Panc1 (cell line): Measurements from ENCODE around the gene SLC24A4. TPM values are rescaled to one million over a fixed set of nuclear protein-coding genes. Genes with fewer than 3 reads are reported as not detected.
A peak's percentile ranks its signal among the peaks of the same experiment; 100 is the strongest.

Experiments used
- ATAC-seq: fragments of 200-7000 bp; cut with Tn5 transposase; 2 replicates; pipeline ENCODE4 v1.9.1; 2020; ENCODE audit warnings: mild to moderate bottlenecking, moderate library complexity
- BruUV-seq: library from RNA; stranded (reverse); fragments of 400-500 nt; replicated peaks from 2 replicates; lab custom pipeline; 2021; lab: Mats Ljungman, UMichigan
- CTCF ChIA-PET: fragments of 300-600 bp; sonication (Branson Sonifier 250); formaldehyde crosslinking; loops from one replicate; lab custom pipeline; 2022; ENCODE audit warnings: antibody characterized with exemption; lab: Charles Lee
- POLR2A ChIA-PET: fragments of 300-600 bp; sonication (Branson Sonifier 250); formaldehyde crosslinking; loops from one replicate; lab custom pipeline; 2022; ENCODE audit warnings: antibody characterized with exemption; lab: Charles Lee
- DNase-seq: peaks from one replicate; pipeline ENCODE4 v3.0.0-alpha.2; 2010; ENCODE audit warnings: low read depth, low spot score
- H3K27ac ChIP-seq: 2 replicates; pipeline ENCODE4 v1.5.1; 2011; ENCODE audit warnings: mild to moderate bottlenecking, low read length, inconsistent platforms
- H3K27me3 ChIP-seq: fragments of 200-500 bp; sonication (Bioruptor generic); 2 replicates; pipeline ENCODE4 v1.6.0; 2014; ENCODE audit warnings: low read length, inconsistent platforms; ENCODE audit not compliant: control insufficient read depth, insufficient read depth
- H3K36me3 ChIP-seq: fragments of 200-500 bp; sonication (Bioruptor generic); 2 replicates; pipeline ENCODE4 v1.5.1; 2014; ENCODE audit warnings: inconsistent platforms, mild to moderate bottlenecking, low read length, moderate library complexity; ENCODE audit not compliant: control insufficient read depth, insufficient read depth
- H3K4me1 ChIP-seq: 2 replicates; pipeline ENCODE4 v1.5.1; 2011; ENCODE audit warnings: inconsistent platforms, mild to moderate bottlenecking, low read length, moderate library complexity; ENCODE audit not compliant: control insufficient read depth, insufficient read depth
- H3K4me3 ChIP-seq, 2 experiments: 2 replicates each; pipeline ENCODE4 v1.5.1; 2011 to 2012; ENCODE audit warnings: low read depth in 2 of 2, low read length in 2 of 2, mild to moderate bottlenecking in 2 of 2, inconsistent platforms in 1 of 2, moderate library complexity in 1 of 2
- H3K9me3 ChIP-seq: fragments of 200-500 bp; sonication (Bioruptor generic); 2 replicates; pipeline ENCODE4 v1.5.1; 2014; ENCODE audit warnings: low read depth, mild to moderate bottlenecking, inconsistent platforms, low read length, moderate library complexity; ENCODE audit not compliant: control insufficient read depth, insufficient read depth
- CTCF ChIP-seq: fragments of 450-650 bp; IDR thresholded peaks from 2 replicates; pipeline ENCODE4 v1.5.1; 2017; ENCODE audit warnings: mild to moderate bottlenecking
- POLR2AphosphoS5 ChIP-seq: IDR thresholded peaks from 2 replicates; pipeline ENCODE4 v1.6.1; 2012; ENCODE audit warnings: mild to moderate bottlenecking, low read depth, low read length, moderate library complexity
- REST ChIP-seq, 2 experiments: IDR thresholded peaks; 2 replicates each; pipeline ENCODE4 v1.6.1; 2011 to 2012; ENCODE audit warnings: low read depth in 2 of 2, control low read depth in 1 of 2, low read length in 1 of 2, mild to moderate bottlenecking in 1 of 2, moderate library complexity in 1 of 2; ENCODE audit not compliant: insufficient read depth in 1 of 2
- SIN3A ChIP-seq: IDR thresholded peaks from 2 replicates; pipeline ENCODE4 v1.6.1; 2012; ENCODE audit warnings: low read depth, mild to moderate bottlenecking, low read length, moderate library complexity, borderline replicate concordance; ENCODE audit not compliant: insufficient read depth
- TCF7L2 ChIP-seq: IDR thresholded peaks from 2 replicates; pipeline ENCODE4 v1.6.1; 2011; ENCODE audit warnings: mild to moderate bottlenecking, low read depth, low read length, inconsistent platforms
- in situ Hi-C: cut with HindIII; loops from 2 replicates; pipeline ENCODE4 v1.10.0; 2016; ENCODE audit warnings: low sequenced_read_pairs, low pct_unique_long_range_greater_than_20kb
- intact Hi-C: fragments of 100-400 bp; cut with micrococcal nuclease; formaldehyde crosslinking; loops from one replicate; pipeline ENCODE4 v1.10.0; 2022; ENCODE audit not compliant: unreplicated experiment
- total RNA-seq: library from RNA; stranded (reverse); gene quantifications from one replicate; pipeline ENCODE4 v1.2.1, GENCODE V29; 2021; ENCODE audit not compliant: unreplicated experiment

SLC24A4 gene
- total RNA-seq, 1 experiment from 2014 or later = not detected

DNA sequence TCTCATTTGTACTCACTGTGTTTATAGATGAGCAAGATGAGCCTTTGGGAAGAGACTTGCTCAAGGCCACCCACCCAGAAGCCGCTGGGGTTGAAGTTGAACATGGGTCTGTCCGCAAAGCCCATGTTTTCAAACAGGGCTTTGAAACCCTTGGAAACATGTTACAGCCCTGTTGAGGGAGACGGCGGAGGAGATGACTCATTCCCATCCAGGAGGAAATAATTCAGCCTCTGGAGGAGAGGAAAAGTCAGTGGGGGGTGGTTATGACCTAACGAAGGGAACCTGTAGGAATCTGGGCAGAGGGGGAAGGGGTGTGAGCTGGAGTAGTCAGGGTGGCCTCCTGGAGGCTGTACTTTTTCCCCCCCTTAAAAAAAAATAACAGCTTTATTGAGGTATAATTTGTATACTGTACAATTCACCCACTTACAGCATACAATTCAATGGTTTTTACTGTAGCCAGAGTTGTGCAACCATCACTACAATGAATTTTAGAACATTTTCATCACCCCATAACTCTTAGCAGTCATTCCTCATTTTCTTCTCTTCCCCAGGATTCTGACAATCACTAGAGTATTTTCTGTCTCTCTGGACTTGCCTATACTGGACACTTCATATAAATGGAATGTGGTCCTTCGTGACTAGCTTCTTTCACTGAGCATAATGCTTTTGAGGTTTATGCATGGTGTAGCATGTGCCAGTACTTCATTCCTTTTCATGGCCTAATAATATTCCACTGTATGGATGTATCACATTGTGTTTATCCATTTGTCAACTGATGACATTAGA, 188.7 kb downstream of the SLC24A4 start:
- ATAC-seq (peak; percentile 74), DNase-seq (peak; percentile 48)
- no peak for TF ChIP-seq TCF7L2
- TF ChIP-seq REST (IDR thresholded peaks at IDR 0.05; ENCODE audit: insufficient read depth in 1 of 2, low read depth in 2 of 2, low read length in 1 of 2) = no peak
- TF ChIP-seq CTCF = no peak
- no peak for TF ChIP-seq POLR2AphosphoS5
- no peak for TF ChIP-seq SIN3A
- Histone ChIP-seq H3K9me3 (no peaks in the 10 kb centered on the region), H3K4me3 (no peak overlapping the region), H3K36me3 (no peaks in the 10 kb centered on the region), H3K4me1 (peaks cover 7% of the 10 kb centered on the region), H3K27me3 (no peaks in the 10 kb centered on the region), H3K27ac (peak overlapping the region; percentile 39; the same call in 1 of the 2 replicates)
- in situ Hi-C loops (no loop called here), intact Hi-C loops (no loop called here)
- no TSS peak for BruUV-seq
- POLR2A ChIA-PET = no interaction called here
- CTCF ChIA-PET = no interaction called here

DNA sequence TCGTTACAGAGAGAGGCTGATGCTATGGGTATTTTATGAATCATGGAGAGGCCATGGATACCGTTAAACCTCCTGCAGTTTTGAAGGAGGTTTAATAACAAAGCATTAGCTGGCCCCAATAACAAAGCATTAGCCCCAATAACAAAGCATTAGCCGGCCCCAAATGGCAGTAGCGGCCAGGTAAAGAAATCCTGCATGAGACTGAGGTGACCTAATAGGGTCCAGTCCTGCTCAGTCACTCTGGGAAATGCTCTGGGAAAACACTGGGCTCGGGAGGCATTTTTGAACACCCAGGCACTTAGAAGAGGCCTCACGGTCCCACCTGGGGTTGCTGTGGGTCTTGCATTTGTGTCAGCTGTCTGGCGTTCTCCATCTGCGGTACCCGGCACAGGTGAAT, 189.8 kb downstream of the SLC24A4 start:
- CTCF ChIA-PET = no interaction called here
- no peak for ATAC-seq
- intact Hi-C loops = no loop called here
- POLR2A ChIA-PET = no interaction called here
- Histone ChIP-seq H3K4me3 (peak overlapping the region; percentile 55), H3K27ac (no peak overlapping the region), H3K4me1 (peaks cover 7% of the 10 kb centered on the region), H3K36me3 (no peaks in the 10 kb centered on the region), H3K27me3 (no peaks in the 10 kb centered on the region), H3K9me3 (no peaks in the 10 kb centered on the region)
- in situ Hi-C loops = no loop called here
- TF ChIP-seq SIN3A (no peak), CTCF (no peak), POLR2AphosphoS5 (no peak), TCF7L2 (no peak), REST (IDR thresholded peaks at IDR 0.05; ENCODE audit: insufficient read depth in 1 of 2, low read depth in 2 of 2, low read length in 1 of 2) (no peak)
- BruUV-seq = no TSS peak
- no peak for DNase-seq
